Measurements from ENCODE around the gene SIRT7.

Gene SIRT7

GRCh38 chr17:81904600-81905423 lies 13.2 kb downstream of the SIRT7 start:
- DNase-seq: no peak

DNA sequence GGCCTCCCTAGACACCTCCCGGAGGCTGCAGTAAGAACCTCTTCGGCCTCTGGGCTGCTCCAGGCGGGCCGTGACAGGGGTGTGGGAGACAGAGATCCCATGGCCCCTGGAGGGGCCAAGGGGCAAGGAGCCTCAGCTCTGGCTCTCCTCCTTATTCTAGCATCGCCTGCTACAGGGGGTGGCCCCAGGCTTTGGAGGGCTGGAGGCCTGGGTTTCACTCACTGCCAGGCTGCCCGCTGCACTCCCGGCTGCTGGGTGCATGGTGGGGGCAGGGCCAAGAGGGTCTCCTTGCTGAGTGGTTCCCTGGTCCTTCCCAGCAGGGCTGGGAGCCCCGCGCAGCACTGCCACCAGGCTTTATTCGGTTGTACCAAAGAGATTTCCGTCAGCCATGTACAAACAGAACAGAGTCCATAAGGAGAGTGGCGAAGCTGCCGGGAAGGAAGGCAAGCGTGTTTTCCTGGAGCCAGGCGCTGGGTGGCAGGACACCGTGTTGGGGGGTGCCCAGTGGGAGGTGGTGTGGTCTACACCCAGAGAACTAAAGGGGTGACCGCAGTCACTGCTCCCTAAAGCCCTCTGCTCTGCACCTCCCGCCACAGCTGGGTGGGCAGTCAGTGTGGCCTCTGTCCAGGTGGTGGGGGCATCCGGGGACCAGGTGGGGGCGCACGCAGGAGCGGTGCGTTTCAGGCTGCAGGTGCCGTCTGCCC lies 13.9 kb downstream of the SIRT7 start:
- no peak for DNase-seq

GRCh38 chr17:81903415-81903831 lies 14.6 kb downstream of the SIRT7 start:
- no peak for DNase-seq

GRCh38 chr17:81902653-81903414 lies 15.1 kb downstream of the SIRT7 start:
- no peak for DNase-seq

GRCh38 chr17:81902023-81902652 lies 15.8 kb downstream of the SIRT7 start, which contains the start of gene NPB:
TSS of gene NPB (plus strand) at chr17:81902238. CDS start at chr17:81902278, 40 bp downstream.
- no peak for DNase-seq

- DNase-seq: no peak
These were observed 16.6 kb downstream of the SIRT7 start for GRCh38 chr17:81901167-81902022.

DNA sequence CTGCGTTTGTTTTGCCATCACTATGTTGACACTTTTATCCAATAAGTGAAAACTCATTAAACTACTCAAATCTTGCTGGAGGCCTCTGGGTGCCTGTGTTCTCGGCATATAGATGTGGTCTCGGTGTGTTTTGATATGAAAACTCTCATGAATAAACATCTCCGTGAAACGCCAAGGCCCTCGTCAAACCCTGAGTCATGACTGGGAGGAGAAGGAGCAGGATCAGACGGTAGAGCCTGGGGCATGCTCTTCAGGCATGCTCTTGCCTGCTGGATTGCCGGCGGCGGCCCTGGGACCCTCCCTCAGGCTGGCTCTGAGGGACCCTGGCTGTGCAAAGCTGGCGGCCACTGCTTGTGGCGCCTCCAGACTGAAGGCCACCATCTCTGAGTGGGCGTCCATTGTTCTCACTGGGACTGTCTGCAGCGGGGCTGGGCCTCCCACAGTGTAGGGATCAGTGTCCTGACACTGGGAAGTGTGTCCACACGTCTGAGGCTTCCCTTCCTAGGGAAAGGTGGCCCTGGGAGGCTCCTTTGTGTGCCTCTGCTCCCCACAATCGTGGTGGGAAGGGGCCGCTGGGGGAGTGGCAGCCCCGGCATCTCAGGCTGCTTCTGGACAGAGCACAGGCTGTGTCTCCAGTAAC lies 17.7 kb downstream of the SIRT7 start:
- no peak for DNase-seq

GRCh38 chr17:81899514-81900166 lies 18.3 kb downstream of the SIRT7 start:
- no peak for DNase-seq

DNA sequence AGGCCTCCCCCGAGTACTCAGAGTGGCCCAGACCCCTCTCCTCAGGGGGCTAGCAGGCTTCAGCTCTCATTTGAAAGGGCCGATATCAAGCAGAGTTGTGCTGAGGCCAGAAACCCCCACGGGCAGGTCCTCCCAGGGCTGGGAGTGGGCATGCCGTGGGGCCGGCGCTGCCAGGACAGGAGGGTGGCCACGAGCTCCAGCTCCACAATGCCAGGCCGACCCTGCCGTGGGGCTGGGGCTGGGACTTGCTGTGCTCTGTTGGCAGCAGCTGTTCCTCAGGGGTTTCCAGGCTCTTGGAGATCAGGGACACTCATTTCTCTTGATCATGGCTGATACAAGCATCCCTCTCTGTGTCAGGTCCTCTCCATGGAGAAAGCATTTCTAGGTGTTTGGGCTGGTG lies 19.1 kb downstream of the SIRT7 start:
- DNase-seq: no peak

GRCh38 chr17:81898029-81898866 lies 19.7 kb downstream of the SIRT7 start:
- no peak for DNase-seq

DNA sequence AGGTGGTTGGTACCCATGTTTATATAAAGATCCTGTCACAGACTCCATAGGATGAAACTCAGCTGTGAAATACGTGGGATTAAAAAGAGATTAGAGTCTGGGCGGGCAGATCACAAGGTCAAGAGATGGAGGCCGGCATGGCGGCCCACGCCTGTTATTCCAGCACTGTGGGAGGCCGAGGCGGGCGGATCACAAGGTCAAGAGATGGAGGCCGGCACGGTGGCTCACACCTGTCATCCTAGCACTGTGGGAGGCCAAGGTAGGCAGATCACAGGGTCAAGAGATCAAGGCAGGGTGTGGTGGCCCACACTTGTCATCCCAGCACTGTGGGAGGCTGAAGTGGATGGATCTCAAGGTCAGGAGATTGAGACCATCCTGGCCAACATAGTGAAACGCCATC lies 22.6 kb downstream of the SIRT7 start:
- no peak for DNase-seq

DNA sequence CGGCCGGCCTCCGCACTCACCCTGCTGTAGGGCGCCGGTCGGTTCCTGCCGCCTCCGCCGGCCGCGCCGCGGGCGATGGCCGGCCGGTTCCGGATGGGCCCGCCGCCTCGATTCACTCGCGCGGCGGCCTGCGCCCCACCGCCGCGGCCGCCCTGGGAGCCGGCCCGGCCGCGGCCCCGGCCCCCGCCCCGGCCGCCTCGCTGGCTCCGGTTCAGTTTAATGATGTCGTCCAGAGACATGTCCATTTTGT lies 26.7 kb downstream of the SIRT7 start:
- DNase-seq: peak; percentile 15

- peak; percentile 17 for DNase-seq
These were observed 27.3 kb downstream of the SIRT7 start for GRCh38 chr17:81890447-81891302.

GRCh38 chr17:81889602-81890001 lies 28.4 kb downstream of the SIRT7 start:
- DNase-seq: no peak

GRCh38 chr17:81888988-81889595 lies 28.9 kb downstream of the SIRT7 start:
- DNase-seq: no peak

GRCh38 chr17:81888105-81888987 lies 29.6 kb downstream of the SIRT7 start:
- no peak for DNase-seq

- DNase-seq: no peak
These were observed 32.0 kb downstream of the SIRT7 start for GRCh38 chr17:81885869-81886548.

Data from CD4-positive, alpha-beta T cell treated with Interleukin-6 for 4 hours (primary cell).